ENCODE data around the gene DNAH1.

The DNAH1 gene

GRCh38 chr3:52391096-52391495 lies 75.0 kb downstream of the DNAH1 start:
- DNase-seq = no peak

DNA sequence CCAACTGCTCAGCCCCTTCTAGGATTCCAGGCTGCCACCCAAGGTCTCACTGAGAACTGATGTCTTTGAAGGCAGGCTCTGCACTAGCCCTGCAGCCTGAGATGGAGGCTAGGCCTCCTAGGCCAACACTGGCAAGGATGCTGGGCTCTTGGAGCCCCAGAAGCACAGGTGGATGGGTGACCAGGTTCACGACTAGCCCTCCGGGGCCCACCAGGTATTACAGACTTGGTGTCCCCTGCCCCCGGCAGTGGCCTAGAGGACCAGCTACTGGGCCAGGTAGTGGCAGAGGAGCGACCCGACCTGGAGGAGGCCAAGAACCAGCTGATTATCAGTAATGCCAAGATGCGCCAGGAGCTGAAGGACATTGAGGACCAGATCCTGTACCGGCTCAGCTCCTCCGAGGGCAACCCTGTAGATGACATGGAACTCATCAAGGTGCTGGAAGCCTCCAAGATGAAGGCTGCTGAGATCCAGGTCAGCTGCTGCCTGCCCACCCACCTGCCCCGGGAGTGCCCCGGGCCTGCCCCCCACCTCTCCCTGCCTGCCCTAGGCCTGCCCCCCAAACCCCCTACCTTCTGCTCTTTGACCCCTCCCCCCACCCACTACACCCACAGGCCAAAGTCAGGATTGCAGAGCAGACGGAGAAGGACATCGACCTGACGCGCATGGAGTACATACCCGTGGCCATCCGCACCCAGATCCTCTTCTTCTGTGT lies 76.3 kb downstream of the DNAH1 start:
- no peak for DNase-seq

GRCh38 chr3:52393131-52393807 lies 77.2 kb downstream of the DNAH1 start:
- DNase-seq = no peak

GRCh38 chr3:52393959-52394670 lies 78.0 kb downstream of the DNAH1 start:
- no peak for DNase-seq

- no peak for DNase-seq
Observed at GRCh38 chr3:52394751-52395502, 78.8 kb downstream of the DNAH1 start.

DNA sequence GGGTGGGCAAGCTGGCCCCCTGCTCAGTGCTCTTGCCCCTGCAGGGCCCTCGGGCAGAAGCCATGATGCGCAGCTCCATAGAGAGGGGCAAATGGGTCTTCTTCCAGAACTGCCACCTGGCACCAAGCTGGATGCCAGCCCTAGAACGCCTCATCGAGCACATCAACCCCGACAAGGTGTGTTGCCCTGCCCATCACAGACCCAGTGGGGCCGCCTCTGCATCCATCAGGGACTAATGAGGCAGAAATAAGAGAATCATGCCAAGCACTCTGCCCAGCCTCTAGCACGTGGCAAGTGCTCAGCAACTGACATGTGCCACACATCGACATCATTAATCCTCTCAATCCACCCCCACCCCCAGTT lies 79.4 kb downstream of the DNAH1 start:
- DNase-seq = no peak

DNA sequence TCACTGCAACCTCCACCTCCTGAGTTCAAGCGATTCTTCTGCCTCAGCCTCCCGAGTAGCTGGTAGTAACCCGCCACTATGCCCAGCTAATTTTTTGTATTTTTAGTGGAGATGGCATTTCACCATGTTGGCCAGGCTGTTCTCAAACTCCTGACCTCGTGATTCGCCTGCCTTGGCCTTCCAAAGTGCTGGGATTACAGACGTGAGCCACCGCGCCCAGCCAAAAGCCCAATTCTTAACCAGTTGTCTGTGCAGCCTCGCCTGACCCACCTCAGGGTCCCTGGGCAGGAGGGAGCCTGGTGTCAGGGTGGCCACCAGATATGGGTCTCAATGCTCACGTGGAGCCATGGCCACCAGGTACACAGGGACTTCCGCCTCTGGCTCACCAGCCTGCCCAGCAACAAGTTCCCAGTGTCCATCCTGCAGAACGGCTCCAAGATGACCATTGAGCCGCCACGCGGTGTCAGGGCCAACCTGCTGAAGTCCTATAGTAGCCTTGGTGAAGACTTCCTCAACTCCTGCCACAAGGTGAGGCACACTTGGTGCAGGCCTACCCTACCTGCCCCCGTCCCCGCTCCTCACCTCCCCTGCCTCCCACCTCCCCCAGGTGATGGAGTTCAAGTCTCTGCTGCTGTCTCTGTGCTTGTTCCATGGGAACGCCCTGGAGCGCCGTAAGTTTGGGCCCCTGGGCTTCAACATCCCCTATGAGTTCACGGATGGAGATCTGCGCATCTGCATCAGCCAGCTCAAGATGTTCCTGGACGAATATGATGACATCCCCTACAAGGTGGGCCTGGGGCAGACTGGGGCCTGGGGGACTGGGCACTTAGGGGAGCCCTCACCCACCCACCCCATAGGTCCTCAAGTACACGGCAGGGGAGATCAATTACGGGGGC lies 80.1 kb downstream of the DNAH1 start:
- DNase-seq = no peak

DNA sequence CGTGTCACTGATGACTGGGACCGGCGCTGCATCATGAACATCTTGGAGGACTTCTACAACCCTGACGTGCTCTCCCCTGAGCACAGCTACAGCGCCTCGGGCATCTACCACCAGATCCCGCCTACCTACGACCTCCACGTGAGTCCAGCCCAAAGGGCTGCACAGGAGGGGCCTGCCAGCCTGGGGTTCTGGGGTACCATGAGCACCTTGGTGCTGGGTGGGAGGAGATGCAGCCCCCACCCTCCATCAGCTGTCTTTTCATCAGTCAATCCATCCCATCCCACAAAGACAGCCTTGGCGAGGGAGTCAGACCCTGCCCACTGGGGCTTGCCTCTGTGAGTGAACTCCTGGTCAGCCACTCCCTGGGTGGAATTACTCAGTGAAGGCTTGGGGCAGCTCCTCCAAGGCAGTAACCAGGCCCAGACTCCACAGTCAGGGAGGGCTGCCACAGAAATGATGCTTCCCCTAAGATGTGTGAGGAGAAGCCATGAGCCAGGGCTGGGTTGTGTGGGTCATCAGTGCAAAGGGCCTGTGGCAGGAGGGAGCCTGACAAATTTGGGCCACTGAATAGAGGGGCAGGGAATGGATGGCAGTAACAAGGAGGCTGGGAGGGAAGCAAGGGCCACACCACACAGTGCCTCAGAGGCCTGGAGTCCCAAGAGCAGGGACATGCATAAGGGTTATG lies 80.9 kb downstream of the DNAH1 start:
- no peak for DNase-seq

DNA sequence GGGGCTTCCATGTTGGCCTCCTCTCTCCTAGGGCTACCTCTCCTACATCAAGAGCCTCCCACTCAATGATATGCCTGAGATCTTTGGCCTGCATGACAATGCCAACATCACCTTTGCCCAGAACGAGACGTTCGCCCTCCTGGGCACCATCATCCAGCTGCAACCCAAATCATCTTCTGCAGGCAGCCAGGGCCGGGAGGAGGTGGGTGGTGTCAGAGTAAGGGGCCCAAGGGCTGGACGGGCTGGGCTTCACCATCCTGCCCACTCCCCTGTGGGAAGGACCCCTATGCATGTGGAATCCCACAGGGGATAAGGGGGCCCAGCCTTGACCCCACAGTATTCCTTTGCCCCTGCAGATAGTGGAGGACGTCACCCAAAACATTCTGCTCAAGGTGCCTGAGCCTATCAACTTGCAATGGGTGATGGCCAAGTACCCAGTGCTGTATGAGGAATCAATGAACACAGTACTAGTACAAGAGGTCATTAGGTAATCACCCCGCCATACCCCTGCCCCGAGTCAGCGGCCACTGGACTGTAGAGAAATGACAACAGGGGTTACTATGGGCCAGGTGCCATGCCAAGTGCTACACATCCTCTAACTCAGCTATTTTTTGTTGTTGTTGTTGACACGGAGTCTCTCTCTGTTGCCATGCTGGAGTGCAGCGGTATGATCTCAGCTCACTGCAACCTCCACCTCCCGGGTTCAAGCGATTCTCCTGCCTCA lies 81.7 kb downstream of the DNAH1 start:
- no peak for DNase-seq

- no peak for DNase-seq
Observed at GRCh38 chr3:52398670-52399081, 82.6 kb downstream of the DNAH1 start.

GRCh38 chr3:52399131-52399530 lies 83.0 kb downstream of the DNAH1 start:
- DNase-seq = no peak

GRCh38 chr3:52399593-52399992 lies 83.5 kb downstream of the DNAH1 start:
- no peak for DNase-seq

DNA sequence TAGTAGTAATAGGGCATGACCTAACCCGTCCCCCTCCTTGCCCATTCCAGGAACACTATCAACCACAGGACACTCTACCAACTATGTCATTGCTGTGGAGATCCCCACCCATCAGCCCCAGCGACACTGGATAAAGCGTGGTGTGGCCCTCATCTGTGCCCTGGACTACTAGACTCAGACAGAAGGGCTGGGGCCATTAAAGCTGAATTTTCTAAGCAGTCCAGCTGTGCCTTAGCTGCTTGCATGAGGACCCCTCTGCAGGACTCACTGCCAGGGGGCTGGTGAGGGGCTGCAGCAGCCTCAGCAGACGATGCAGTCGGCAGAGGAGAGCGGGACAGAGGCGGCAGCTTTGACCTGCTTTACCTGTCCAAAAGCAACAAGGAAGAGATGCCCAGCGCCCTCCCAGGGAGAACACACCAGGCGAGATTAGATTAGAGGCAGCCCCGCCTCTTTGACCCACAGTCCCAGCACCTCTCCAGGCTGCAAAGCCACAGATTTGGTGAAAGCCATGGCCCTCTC lies 84.2 kb downstream of the DNAH1 start:
- DNase-seq = no peak

GRCh38 chr3:52401021-52401420 lies 84.9 kb downstream of the DNAH1 start:
- DNase-seq = no peak

- no peak for DNase-seq
Observed at GRCh38 chr3:52401551-52401950, 85.4 kb downstream of the DNAH1 start.

- no peak for DNase-seq
Observed at GRCh38 chr3:52402101-52402521, 86.0 kb downstream of the DNAH1 start.

GRCh38 chr3:52402706-52403270 lies 86.7 kb downstream of the DNAH1 start:
- DNase-seq = no peak

DNA sequence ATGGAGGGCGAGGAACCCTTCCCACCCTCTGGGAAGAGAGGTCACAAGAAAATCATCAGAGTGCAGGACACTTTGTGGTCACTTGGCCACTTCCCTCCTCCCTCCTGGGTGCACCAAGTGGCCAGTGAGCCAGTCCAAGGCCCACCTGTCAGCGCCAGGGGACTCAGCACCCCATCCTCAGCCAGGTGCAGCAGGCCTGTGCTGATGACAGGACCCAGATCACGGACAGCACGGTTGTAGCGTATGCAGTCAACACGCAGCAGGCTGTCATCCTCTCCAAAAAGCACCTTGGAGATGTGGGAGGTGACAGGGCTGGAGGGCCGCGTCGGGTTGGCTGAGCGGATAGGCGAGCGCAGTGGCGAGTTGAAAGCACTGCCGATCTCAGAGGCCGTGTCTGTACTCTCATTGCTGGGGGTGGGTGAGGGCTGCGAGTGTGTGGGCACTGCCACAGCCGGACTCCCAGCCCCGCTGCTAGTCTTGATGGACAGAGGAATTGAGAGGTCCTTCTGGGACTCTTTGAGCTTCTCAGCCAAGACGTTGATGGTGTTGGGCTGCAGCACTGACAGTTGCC lies 87.2 kb downstream of the DNAH1 start:
- no peak for DNase-seq

DNA sequence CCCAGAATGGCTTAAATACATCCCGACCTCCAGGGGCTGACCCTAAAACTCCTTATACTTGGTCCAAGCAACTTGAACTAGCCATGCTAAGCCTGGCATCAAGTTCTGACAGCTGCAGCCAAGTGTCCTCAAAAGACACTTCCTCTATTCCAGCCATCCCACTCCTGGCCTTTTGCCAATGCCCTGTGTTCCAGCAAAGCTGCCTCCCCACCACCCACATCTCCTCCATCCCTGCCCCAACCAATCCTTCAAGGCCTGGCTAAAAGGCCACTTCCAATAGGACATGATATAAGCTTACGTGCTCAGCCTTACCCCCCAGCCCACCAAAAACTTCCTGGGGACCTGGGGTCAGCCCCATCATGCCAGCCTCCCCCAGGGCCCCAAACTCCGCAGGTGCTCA lies 87.8 kb downstream of the DNAH1 start:
- no peak for DNase-seq

DNA sequence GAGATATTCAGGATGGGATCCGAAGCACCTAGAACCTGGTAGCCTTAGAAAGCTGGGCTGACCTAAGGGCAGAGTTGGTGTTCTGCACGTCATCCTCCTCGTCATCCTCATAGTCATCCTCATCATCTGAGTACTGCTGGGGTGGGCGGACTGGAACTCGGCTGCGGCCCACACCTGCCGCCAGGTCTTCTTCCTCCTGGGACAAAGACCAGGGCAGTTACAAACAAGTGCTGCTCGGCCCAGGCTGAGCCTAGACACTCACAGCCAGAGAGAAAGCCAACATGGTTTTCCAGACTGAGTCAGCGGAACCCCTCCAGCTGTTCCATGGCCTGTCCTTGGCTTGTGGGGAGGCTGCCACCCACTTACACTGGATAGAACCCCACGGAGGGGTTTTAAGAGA lies 88.3 kb downstream of the DNAH1 start:
- DNase-seq = no peak

Measured in T-helper 2 cell (primary cell).